K562 (cell line): Measurements from ENCODE around the gene PTTG1IP. TPM values are rescaled to one million over a fixed set of nuclear protein-coding genes. Genes with fewer than 3 reads are reported as not detected.

ENCODE experiments used
- CBFA2T3 ChIP-seq: fragments of 450-650 bp; IDR thresholded peaks from 2 replicates; pipeline ENCODE4 v1.6.1; 2017
- CBFB ChIP-seq: sonication (generic); formaldehyde crosslinking; IDR thresholded peaks from 2 replicates; pipeline ENCODE4 v1.4.0; 2020; ENCODE audit warnings: mild to moderate bottlenecking, missing genetic modification reagents
- DMBX1 ChIP-seq: fragments of 250-450 bp; sonication (Bioruptor Pico); IDR thresholded peaks from 2 replicates; pipeline ENCODE4 v1.8.0; 2022; ENCODE audit warnings: inconsistent platforms, mild to moderate bottlenecking, moderate library complexity, borderline replicate concordance
- ETS2 ChIP-seq: IDR thresholded peaks from 2 replicates; pipeline ENCODE4 v1.6.1; 2016; ENCODE audit warnings: borderline replicate concordance, missing genetic modification characterization, mild to moderate bottlenecking, moderate library complexity, missing compliant biosample characterization; ENCODE audit not compliant: poor library complexity, severe bottlenecking
- HDAC2 ChIP-seq: fragments of 450-650 bp; IDR thresholded peaks from 2 replicates; pipeline ENCODE4 v1.6.1; 2016; ENCODE audit warnings: mild to moderate bottlenecking
- HOXB6 ChIP-seq: fragments of 250-450 bp; sonication (Bioruptor Pico); IDR thresholded peaks from 2 replicates; pipeline ENCODE4 v1.5.1; 2022; ENCODE audit warnings: mild to moderate bottlenecking, borderline replicate concordance
- KDM1A ChIP-seq, 2 experiments: fragments of 450-650 bp; IDR thresholded peaks; 2 replicates each; pipeline ENCODE4 v1.6.1; 2016; ENCODE audit warnings: mild to moderate bottlenecking in 2 of 2
- MAFF ChIP-seq: IDR thresholded peaks from 2 replicates; pipeline ENCODE4 v1.6.1; 2012; ENCODE audit warnings: low read length, improper control_type of control experiment
- NFIC ChIP-seq: fragments of 450-650 bp; IDR thresholded peaks from 2 replicates; pipeline ENCODE4 v1.6.1; 2017; ENCODE audit warnings: mild to moderate bottlenecking, inconsistent platforms
- NR4A1 ChIP-seq, 2 experiments: fragments of 250-450 bp in 1 of 2; fragments of 450-650 bp in 1 of 2; sonication (Bioruptor Pico) in 1 of 2; IDR thresholded peaks; 2 replicates each; pipeline versions ENCODE4 v1.4.0 to v1.6.1; 2016 to 2020; ENCODE audit warnings: mild to moderate bottlenecking in 2 of 2, missing compliant biosample characterization in 1 of 2, missing genetic modification characterization in 1 of 2, moderate library complexity in 1 of 2
- RBFOX2 ChIP-seq: fragments of 200-400 bp; formaldehyde crosslinking; IDR thresholded peaks from 2 replicates; pipeline ENCODE4 v1.6.1; 2017; ENCODE audit warnings: low read depth, mild to moderate bottlenecking, low read length, moderate library complexity
- SIN3A ChIP-seq, 2 experiments: fragments of 150-350 bp in 1 of 2; IDR thresholded peaks; 2 replicates each; pipeline ENCODE4 v1.6.1; 2011 to 2016; ENCODE audit warnings: borderline replicate concordance in 2 of 2, low read depth in 2 of 2, low read length in 2 of 2, mild to moderate bottlenecking in 2 of 2, moderate library complexity in 2 of 2; ENCODE audit not compliant: control insufficient read depth in 1 of 2
- STAT5B ChIP-seq: fragments of 250-450 bp; sonication (Bioruptor Pico); IDR thresholded peaks from 2 replicates; pipeline ENCODE4 v1.8.0; 2021; ENCODE audit warnings: mild to moderate bottlenecking, inconsistent platforms
- THRAP3 ChIP-seq: fragments of 450-650 bp; IDR thresholded peaks from 2 replicates; pipeline ENCODE4 v1.6.1; 2016; ENCODE audit warnings: mild to moderate bottlenecking, inconsistent platforms, borderline replicate concordance
- ZNF75A ChIP-seq: fragments of 450-650 bp; formaldehyde crosslinking; IDR thresholded peaks from 2 replicates; pipeline ENCODE4 v1.4.0; 2020; ENCODE audit warnings: mild to moderate bottlenecking
- ZNF76 ChIP-seq: fragments of 250-450 bp; sonication (Bioruptor Pico); IDR thresholded peaks from 2 replicates; pipeline ENCODE4 v1.4.0; 2020; ENCODE audit warnings: mild to moderate bottlenecking, moderate library complexity, borderline replicate concordance
- polyA plus RNA-seq, 8 experiments: library from polyadenylated mRNA; depleted of rRNA in 4 of 8; stranded (reverse) in 5 of 8; unstranded in 3 of 8; fragments of >200 nt; fragmentation: Nextera tagmentation in 2 of 8; fragmentation: Illumina TruSeq in 1 of 8; extraction: Ambion mirVana in 2 of 8; extraction: Trizol in 1 of 8; gene quantifications; 2 replicates each; pipeline versions ENCODE4 v1.2.1 to v1.2.3, GENCODE V29; 2011 to 2014; ENCODE audit warnings: inconsistent platforms in 1 of 8, missing spikeins in 1 of 8
- total RNA-seq, 7 experiments: library from RNA; depleted of rRNA in 6 of 7; stranded (reverse); fragments of >200 nt in 6 of 7; fragmentation: Illumina TruSeq in 2 of 7; extraction: Trizol in 2 of 7; gene quantifications; 2 replicates each; pipeline versions ENCODE4 v1.2.1 to v1.2.3, GENCODE V29; 2011 to 2021; ENCODE audit warnings: low replicate concordance in 1 of 7
- TF ChIP-seq, protein P1 (sequence below): fragments of 150-350 bp; IDR thresholded peaks from 2 replicates; pipeline ENCODE4 v1.6.1; 2014; ENCODE audit warnings: low read depth, mild to moderate bottlenecking, low read length, borderline replicate concordance
- TF ChIP-seq, protein P2 (sequence below), 2 experiments: IDR thresholded peaks; 2 replicates each; pipeline ENCODE4 v1.6.1; 2012; ENCODE audit warnings: improper control_type of control experiment in 2 of 2, low read depth in 2 of 2, low read length in 2 of 2, borderline replicate concordance in 1 of 2
- TF ChIP-seq, protein P3 (sequence below): fragments of 450-650 bp; IDR thresholded peaks from 2 replicates; pipeline ENCODE4 v1.6.1; 2017; ENCODE audit warnings: antibody characterized with exemption

PTTG1IP gene
- total and polyA plus RNA-seq, 9 of the 15 experiments (the other 6 are each of a cell fraction or from before 2014, with no cell fraction given), result 5.0 to 99.3 (median 82.4) TPM

DNA sequence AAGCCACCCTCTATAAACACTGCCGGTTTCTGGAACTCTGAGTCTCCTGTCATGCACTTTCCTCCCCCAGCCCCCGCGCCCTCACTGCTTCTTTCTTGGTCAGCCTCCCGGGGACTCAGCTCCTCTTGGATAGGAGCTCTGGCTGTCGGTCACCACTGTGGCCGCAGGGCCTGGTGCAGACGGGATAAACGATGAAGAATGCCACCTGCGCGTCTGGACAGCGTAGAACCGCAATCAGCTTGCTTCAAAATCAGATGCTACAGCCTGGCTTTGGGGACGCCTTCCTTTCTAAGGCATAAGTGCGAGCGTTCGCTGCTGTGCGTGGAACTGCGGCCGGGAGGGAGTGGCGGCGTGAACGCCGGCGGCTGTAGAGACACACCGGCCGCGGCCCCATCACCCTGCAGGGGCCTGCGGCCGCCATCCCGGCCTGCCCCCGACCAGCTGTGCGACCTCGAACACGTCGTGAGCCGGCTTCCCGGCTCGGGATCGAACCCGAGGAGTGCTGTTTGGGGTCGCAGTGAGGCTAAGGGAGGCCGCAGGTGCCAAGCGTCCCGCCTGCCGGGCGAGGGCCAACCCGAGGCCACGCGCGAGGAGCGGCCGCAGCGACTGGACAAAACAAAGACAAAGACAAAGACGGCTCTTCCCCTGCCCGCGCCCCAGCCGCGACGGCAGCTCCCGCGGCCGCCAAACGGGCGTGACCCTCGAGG lies 688 bp downstream of the PTTG1IP start (continued):
- TF ChIP-seq NR4A1 (CRISPR knock-in tag; IDR thresholded peaks at IDR 0.05) (no peak), NR4A1 (tag; IDR thresholded peaks at IDR 0.05) (no peak), RBFOX2 (peak; percentile 70), DMBX1 (no peak), ETS2 (tag) (no peak), NFIC (no peak), STAT5B (CRISPR knock-in tag) (no peak), SIN3A (IDR thresholded peaks at IDR 0.05; ENCODE audit: borderline replicate concordance in 2 of 2, control insufficient read depth in 1 of 2, low read depth in 2 of 2, low read length in 2 of 2) (peak in 1 of 2 experiments; percentile 53; a peak in 1 of 4 replicates), ZNF75A (no peak), CBFB (CRISPR knock-in tag) (no peak), ZNF76 (no peak), KDM1A (IDR thresholded peaks at IDR 0.05) (no peak), MAFF (no peak), CBFA2T3 (0 out of 2 replicates have a peak, but pooled peaks have one; percentile 8), THRAP3 (no peak), HOXB6 (CRISPR knock-in tag) (no peak), HDAC2 (no peak)
- TF ChIP-seq, protein P1, sequence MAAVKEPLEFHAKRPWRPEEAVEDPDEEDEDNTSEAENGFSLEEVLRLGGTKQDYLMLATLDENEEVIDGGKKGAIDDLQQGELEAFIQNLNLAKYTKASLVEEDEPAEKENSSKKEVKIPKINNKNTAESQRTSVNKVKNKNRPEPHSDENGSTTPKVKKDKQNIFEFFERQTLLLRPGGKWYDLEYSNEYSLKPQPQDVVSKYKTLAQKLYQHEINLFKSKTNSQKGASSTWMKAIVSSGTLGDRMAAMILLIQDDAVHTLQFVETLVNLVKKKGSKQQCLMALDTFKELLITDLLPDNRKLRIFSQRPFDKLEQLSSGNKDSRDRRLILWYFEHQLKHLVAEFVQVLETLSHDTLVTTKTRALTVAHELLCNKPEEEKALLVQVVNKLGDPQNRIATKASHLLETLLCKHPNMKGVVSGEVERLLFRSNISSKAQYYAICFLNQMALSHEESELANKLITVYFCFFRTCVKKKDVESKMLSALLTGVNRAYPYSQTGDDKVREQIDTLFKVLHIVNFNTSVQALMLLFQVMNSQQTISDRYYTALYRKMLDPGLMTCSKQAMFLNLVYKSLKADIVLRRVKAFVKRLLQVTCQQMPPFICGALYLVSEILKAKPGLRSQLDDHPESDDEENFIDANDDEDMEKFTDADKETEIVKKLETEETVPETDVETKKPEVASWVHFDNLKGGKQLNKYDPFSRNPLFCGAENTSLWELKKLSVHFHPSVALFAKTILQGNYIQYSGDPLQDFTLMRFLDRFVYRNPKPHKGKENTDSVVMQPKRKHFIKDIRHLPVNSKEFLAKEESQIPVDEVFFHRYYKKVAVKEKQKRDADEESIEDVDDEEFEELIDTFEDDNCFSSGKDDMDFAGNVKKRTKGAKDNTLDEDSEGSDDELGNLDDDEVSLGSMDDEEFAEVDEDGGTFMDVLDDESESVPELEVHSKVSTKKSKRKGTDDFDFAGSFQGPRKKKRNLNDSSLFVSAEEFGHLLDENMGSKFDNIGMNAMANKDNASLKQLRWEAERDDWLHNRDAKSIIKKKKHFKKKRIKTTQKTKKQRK, result no peak
- TF ChIP-seq, protein P2, sequence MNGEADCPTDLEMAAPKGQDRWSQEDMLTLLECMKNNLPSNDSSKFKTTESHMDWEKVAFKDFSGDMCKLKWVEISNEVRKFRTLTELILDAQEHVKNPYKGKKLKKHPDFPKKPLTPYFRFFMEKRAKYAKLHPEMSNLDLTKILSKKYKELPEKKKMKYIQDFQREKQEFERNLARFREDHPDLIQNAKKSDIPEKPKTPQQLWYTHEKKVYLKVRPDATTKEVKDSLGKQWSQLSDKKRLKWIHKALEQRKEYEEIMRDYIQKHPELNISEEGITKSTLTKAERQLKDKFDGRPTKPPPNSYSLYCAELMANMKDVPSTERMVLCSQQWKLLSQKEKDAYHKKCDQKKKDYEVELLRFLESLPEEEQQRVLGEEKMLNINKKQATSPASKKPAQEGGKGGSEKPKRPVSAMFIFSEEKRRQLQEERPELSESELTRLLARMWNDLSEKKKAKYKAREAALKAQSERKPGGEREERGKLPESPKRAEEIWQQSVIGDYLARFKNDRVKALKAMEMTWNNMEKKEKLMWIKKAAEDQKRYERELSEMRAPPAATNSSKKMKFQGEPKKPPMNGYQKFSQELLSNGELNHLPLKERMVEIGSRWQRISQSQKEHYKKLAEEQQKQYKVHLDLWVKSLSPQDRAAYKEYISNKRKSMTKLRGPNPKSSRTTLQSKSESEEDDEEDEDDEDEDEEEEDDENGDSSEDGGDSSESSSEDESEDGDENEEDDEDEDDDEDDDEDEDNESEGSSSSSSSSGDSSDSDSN (IDR thresholded peaks at IDR 0.05; ENCODE audit: borderline replicate concordance in 1 of 2, low read depth in 2 of 2, low read length in 2 of 2), result peak; percentile 39 to 49; a peak in 1 of 4 replicates
- TF ChIP-seq, protein P3, sequence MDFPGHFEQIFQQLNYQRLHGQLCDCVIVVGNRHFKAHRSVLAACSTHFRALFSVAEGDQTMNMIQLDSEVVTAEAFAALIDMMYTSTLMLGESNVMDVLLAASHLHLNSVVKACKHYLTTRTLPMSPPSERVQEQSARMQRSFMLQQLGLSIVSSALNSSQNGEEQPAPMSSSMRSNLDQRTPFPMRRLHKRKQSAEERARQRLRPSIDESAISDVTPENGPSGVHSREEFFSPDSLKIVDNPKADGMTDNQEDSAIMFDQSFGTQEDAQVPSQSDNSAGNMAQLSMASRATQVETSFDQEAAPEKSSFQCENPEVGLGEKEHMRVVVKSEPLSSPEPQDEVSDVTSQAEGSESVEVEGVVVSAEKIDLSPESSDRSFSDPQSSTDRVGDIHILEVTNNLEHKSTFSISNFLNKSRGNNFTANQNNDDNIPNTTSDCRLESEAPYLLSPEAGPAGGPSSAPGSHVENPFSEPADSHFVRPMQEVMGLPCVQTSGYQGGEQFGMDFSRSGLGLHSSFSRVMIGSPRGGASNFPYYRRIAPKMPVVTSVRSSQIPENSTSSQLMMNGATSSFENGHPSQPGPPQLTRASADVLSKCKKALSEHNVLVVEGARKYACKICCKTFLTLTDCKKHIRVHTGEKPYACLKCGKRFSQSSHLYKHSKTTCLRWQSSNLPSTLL, result no peak
